Liver (tissue), 9 donors: Measurements from ENCODE around the gene CPEB2. TPM values are rescaled to one million over a fixed set of nuclear protein-coding genes. Genes with fewer than 3 reads are reported as not detected.

Experiments used
- DNase-seq: peaks from one replicate; pipeline ENCODE4 v3.0.0-alpha.2; 2017; ENCODE audit warnings: low spot score
- H3K27ac ChIP-seq, 2 donors: one replicate each; pipeline ENCODE4 v1.7.0; 2013; ENCODE audit warnings: inconsistent platforms in 2 of 2, low read length in 2 of 2, control low read depth in 1 of 2, low read depth in 1 of 2, mild to moderate bottlenecking in 1 of 2
- H3K27me3 ChIP-seq, 4 donors: one replicate each; pipeline versions ENCODE4 v1.6.1 to v1.7.0; 2013; ENCODE audit warnings: low read length in 3 of 4, inconsistent platforms in 1 of 4, mild to moderate bottlenecking in 1 of 4, moderate library complexity in 1 of 4; ENCODE audit not compliant: control insufficient read depth in 4 of 4, insufficient read depth in 4 of 4
- H3K36me3 ChIP-seq, 4 donors: one replicate each; pipeline versions ENCODE4 v1.6.1 to v1.7.0; 2013; ENCODE audit warnings: low read length in 3 of 4, mild to moderate bottlenecking in 3 of 4, low read depth in 1 of 4, moderate library complexity in 1 of 4; ENCODE audit not compliant: control insufficient read depth in 4 of 4, insufficient read depth in 3 of 4
- H3K4me1 ChIP-seq, 4 donors: one replicate each; pipeline versions ENCODE4 v1.6.1 to v1.7.0; 2013; ENCODE audit warnings: low read length in 3 of 4, mild to moderate bottlenecking in 3 of 4, moderate library complexity in 1 of 4; ENCODE audit not compliant: control insufficient read depth in 4 of 4, insufficient read depth in 4 of 4
- H3K4me3 ChIP-seq, 3 donors: one replicate each; pipeline versions ENCODE4 v1.6.1 to v1.7.0; 2013; ENCODE audit warnings: low read length in 3 of 3, control low read depth in 1 of 3, low read depth in 1 of 3, mild to moderate bottlenecking in 1 of 3
- H3K9ac ChIP-seq, 2 donors: one replicate each; pipeline ENCODE4 v1.7.0; 2013; ENCODE audit warnings: low read length in 2 of 2, mild to moderate bottlenecking in 2 of 2, moderate library complexity in 2 of 2, control low read depth in 1 of 2, low read depth in 1 of 2
- H3K9me3 ChIP-seq, 4 donors: one replicate each; pipeline versions ENCODE4 v1.6.1 to v1.7.0; 2013; ENCODE audit warnings: low read length in 3 of 4; ENCODE audit not compliant: control insufficient read depth in 4 of 4
- CTCF ChIP-seq: fragments of 150-350 bp; IDR thresholded peaks from 2 replicates; pipeline ENCODE4 v1.5.1; 2017; ENCODE audit warnings: improper control_type of control experiment, low read depth, low read length; ENCODE audit not compliant: missing input control
- EGR1 ChIP-seq, 2 donors: IDR thresholded peaks; 2 replicates each; pipeline ENCODE4 v1.6.1; 2016 to 2018; ENCODE audit warnings: antibody characterized with exemption in 2 of 2, low read depth in 2 of 2
- FOXA1 ChIP-seq: IDR thresholded peaks from 2 replicates; pipeline ENCODE4 v1.6.1; 2016; ENCODE audit warnings: antibody characterized with exemption
- FOXA2 ChIP-seq: IDR thresholded peaks from 2 replicates; pipeline ENCODE4 v1.6.1; 2016; ENCODE audit warnings: antibody characterized with exemption
- GABPA ChIP-seq, 2 donors: IDR thresholded peaks in 1 of 2; conservative IDR thresholded peaks in 1 of 2; 2 replicates each; pipeline ENCODE4 v1.6.1; 2016; ENCODE audit warnings: antibody characterized with exemption in 2 of 2, mild to moderate bottlenecking in 1 of 2, moderate library complexity in 1 of 2
- HNF4A ChIP-seq, 2 donors: conservative IDR thresholded peaks; 2 replicates each; pipeline ENCODE4 v1.6.1; 2016; ENCODE audit warnings: antibody characterized with exemption in 2 of 2, mild to moderate bottlenecking in 2 of 2
- HNF4G ChIP-seq: IDR thresholded peaks from 2 replicates; pipeline ENCODE4 v1.6.1; 2016; ENCODE audit warnings: antibody characterized with exemption
- JUND ChIP-seq, 2 donors: IDR thresholded peaks; 2 replicates each; pipeline ENCODE4 v1.6.1; 2016; ENCODE audit warnings: antibody characterized with exemption in 2 of 2
- MAX ChIP-seq: IDR thresholded peaks from 2 replicates; pipeline ENCODE4 v1.6.1; 2016; ENCODE audit warnings: antibody characterized with exemption
- NR2F2 ChIP-seq: IDR thresholded peaks from 2 replicates; pipeline ENCODE4 v1.6.1; 2016; ENCODE audit warnings: antibody characterized with exemption
- RAD21 ChIP-seq, 2 donors: IDR thresholded peaks; 2 replicates each; pipeline ENCODE4 v1.6.1; 2016; ENCODE audit warnings: antibody characterized with exemption in 2 of 2, mild to moderate bottlenecking in 2 of 2
- REST ChIP-seq: IDR thresholded peaks from 2 replicates; pipeline ENCODE4 v1.6.1; 2016; ENCODE audit warnings: antibody characterized with exemption, mild to moderate bottlenecking
- RXRA ChIP-seq, 2 donors: IDR thresholded peaks; 2 replicates each; pipeline ENCODE4 v1.6.1; 2017 to 2018; ENCODE audit warnings: antibody characterized with exemption in 2 of 2, mild to moderate bottlenecking in 1 of 2
- SP1 ChIP-seq: IDR thresholded peaks from 2 replicates; pipeline ENCODE4 v1.6.1; 2018; ENCODE audit warnings: antibody characterized with exemption, mild to moderate bottlenecking
- TAF1 ChIP-seq: conservative IDR thresholded peaks from 2 replicates; pipeline ENCODE4 v1.6.1; 2016; ENCODE audit warnings: antibody characterized with exemption, mild to moderate bottlenecking
- YY1 ChIP-seq: IDR thresholded peaks from 2 replicates; pipeline ENCODE4 v1.6.1; 2016; ENCODE audit warnings: antibody characterized with exemption, mild to moderate bottlenecking
- WGBS: extraction: QIAGEN DNeasy Blood & Tissue Kit; methylation state at CpG from one replicate; pipeline ENCODE4 v1.1.7; 2013; 5-methylcytosine and 5-hydroxymethylcytosine counted together
- polyA plus RNA-seq, 2 donors: library from polyadenylated mRNA; stranded (reverse) in 1 of 2; unstranded in 1 of 2; fragments of 200-250 nt in 1 of 2; fragments of >200 nt in 1 of 2; fragmentation: Nextera tagmentation in 1 of 2; extraction: Ambion mirVana in 1 of 2; gene quantifications; one replicate each; pipeline versions ENCODE4 v1.2.1 to v1.2.3, GENCODE V29; 2013 to 2015
- total RNA-seq, 2 donors: library from RNA; depleted of rRNA; stranded (reverse); fragments of >200 nt; gene quantifications; one replicate each; pipeline ENCODE4 v1.2.3, GENCODE V29; 2014
- TF ChIP-seq, protein P1 (sequence below): IDR thresholded peaks from 2 replicates; pipeline ENCODE4 v1.6.1; 2016; ENCODE audit warnings: antibody characterized with exemption
- TF ChIP-seq, protein P2 (sequence below): IDR thresholded peaks from 2 replicates; pipeline ENCODE4 v1.6.1; 2016; ENCODE audit warnings: antibody characterized with exemption
- donor health status: healthy.
- donor health status: healthy.
- donor health status: healthy.
- donor health status: healthy.
- donor health status: healthy.

CPEB2 gene
- total and polyA plus RNA-seq, 4 donors: 3.6 to 14.0 (median 4.6) TPM

GRCh38 chr4:15001248-15001868, 923 bp upstream of the CPEB2 start:
- H3K4me1 ChIP-seq: peaks cover 0 to 9% (median 3%) of the 10 kb centered on the region in 4 donors
- H3K9me3 ChIP-seq: no peaks in the 10 kb centered on the region
- H3K36me3 ChIP-seq: no peaks in the 10 kb centered on the region
- no peaks in the 10 kb centered on the region for H3K27me3 ChIP-seq
- TF ChIP-seq RXRA (IDR thresholded peaks at IDR 0.05) (peak; percentile 64 to 72), GABPA (IDR thresholded peaks at IDR 0.05 in 1 of 2, conservative IDR thresholded peaks at IDR 0.05 in 1 of 2) (no peak), NR2F2 (no peak), JUND (IDR thresholded peaks at IDR 0.05) (peak in 1 of 2 donors; percentile 42), SP1 (peak; percentile 72), YY1 (peak; percentile 88), HNF4A (conservative IDR thresholded peaks at IDR 0.05) (peak; percentile 82 to 85), TAF1 (peak; percentile 43), CTCF (no peak), REST (peak; percentile 59), RAD21 (IDR thresholded peaks at IDR 0.05) (peak in 1 of 2 donors; percentile 43), FOXA2 (peak; percentile 75), FOXA1 (peak; percentile 67), EGR1 (IDR thresholded peaks at IDR 0.05; ENCODE audit: low read depth in 2 of 2) (peak in 1 of 2 donors; percentile 34), MAX (peak; percentile 59), HNF4G (peak; percentile 53)
- TF ChIP-seq, protein P1, sequence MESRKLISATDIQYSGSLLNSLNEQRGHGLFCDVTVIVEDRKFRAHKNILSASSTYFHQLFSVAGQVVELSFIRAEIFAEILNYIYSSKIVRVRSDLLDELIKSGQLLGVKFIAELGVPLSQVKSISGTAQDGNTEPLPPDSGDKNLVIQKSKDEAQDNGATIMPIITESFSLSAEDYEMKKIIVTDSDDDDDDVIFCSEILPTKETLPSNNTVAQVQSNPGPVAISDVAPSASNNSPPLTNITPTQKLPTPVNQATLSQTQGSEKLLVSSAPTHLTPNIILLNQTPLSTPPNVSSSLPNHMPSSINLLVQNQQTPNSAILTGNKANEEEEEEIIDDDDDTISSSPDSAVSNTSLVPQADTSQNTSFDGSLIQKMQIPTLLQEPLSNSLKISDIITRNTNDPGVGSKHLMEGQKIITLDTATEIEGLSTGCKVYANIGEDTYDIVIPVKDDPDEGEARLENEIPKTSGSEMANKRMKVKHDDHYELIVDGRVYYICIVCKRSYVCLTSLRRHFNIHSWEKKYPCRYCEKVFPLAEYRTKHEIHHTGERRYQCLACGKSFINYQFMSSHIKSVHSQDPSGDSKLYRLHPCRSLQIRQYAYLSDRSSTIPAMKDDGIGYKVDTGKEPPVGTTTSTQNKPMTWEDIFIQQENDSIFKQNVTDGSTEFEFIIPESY: peak; percentile 20
- TF ChIP-seq, protein P2, sequence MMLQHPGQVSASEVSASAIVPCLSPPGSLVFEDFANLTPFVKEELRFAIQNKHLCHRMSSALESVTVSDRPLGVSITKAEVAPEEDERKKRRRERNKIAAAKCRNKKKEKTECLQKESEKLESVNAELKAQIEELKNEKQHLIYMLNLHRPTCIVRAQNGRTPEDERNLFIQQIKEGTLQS: no peak
- H3K9ac ChIP-seq: peak overlapping the region; percentile 95 to 96
- WGBS: under 1% methylated on average over 32 of the region's 32 CpGs
- peak overlapping the region; percentile 95 to 100 for H3K27ac ChIP-seq
- peak overlapping the region; percentile 62 to 94 (median 80) for H3K4me3 ChIP-seq
- peak; percentile 64 for DNase-seq
